Measurements from ENCODE around the gene SSU72.
A peak's percentile ranks its signal among the peaks of the same experiment; 100 is the strongest.
"Not testable (repeated sequence)": the region's sequence is repeated elsewhere in the genome, so short reads cannot be mapped to it uniquely, and the experiment has no call there.

Gene SSU72

DNA sequence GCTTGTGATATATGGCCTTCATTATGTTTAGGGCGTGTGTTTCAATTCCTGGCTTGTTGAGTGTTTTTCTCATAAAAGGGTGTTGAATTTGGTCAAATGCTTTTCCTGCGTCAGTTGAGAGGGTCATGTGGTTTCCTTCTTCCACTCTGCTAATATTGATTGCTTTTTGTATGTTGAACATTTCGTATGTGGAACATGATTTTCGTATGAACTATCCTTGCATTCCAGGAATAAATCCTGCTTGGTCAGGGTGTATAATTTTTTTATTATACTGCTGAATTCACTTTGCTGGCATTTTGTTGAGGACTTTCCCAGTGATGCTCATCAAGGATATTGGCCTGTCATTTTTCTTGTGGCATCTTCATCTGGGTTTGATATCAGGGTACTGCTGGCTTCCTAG is 67.4 kb downstream of the SSU72 start:
- TF ChIP-seq, protein P1, sequence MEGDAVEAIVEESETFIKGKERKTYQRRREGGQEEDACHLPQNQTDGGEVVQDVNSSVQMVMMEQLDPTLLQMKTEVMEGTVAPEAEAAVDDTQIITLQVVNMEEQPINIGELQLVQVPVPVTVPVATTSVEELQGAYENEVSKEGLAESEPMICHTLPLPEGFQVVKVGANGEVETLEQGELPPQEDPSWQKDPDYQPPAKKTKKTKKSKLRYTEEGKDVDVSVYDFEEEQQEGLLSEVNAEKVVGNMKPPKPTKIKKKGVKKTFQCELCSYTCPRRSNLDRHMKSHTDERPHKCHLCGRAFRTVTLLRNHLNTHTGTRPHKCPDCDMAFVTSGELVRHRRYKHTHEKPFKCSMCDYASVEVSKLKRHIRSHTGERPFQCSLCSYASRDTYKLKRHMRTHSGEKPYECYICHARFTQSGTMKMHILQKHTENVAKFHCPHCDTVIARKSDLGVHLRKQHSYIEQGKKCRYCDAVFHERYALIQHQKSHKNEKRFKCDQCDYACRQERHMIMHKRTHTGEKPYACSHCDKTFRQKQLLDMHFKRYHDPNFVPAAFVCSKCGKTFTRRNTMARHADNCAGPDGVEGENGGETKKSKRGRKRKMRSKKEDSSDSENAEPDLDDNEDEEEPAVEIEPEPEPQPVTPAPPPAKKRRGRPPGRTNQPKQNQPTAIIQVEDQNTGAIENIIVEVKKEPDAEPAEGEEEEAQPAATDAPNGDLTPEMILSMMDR (conservative IDR thresholded peaks at IDR 0.05; ENCODE audit: low read depth): no peak
- no peak for DNase-seq (ENCODE audit: low spot score)
- POLR2A ChIA-PET (ENCODE audit: low non-redundant PET): no interaction called here
- CTCF ChIA-PET: no interaction called here
- no peak overlapping the region for H3K27ac ChIP-seq

DNA sequence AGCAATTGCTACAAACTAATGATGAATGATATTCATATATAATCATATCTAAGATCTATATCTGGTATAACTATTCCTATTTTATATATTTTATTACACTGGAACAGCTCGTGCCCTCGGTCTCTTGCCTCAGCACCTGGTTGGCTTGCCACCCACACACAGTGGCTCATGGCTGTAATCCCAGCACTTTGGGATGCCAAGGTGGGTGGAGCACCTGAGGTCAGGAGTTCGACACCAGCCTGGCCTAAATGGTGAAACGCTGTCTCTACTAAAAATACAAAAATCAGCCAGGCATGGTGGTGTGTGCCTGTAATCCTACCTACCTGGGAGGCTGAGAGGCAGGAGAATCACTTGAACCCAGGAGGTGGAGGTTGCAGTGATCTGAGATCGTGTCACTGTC is 68.9 kb downstream of the SSU72 start:
- peak overlapping the region; percentile 88 for H3K27ac ChIP-seq
- CTCF ChIA-PET: interaction anchor here (0.6 to 1.7 kb wide), 9 partner anchors 18 to 513 kb away, joined by 3 to 8 read pairs (median 3); no protein-coding TSS in a partner anchor
- DNase-seq (ENCODE audit: low spot score); POLR2A ChIA-PET (ENCODE audit: low non-redundant PET): not testable (repeated sequence)

DNA sequence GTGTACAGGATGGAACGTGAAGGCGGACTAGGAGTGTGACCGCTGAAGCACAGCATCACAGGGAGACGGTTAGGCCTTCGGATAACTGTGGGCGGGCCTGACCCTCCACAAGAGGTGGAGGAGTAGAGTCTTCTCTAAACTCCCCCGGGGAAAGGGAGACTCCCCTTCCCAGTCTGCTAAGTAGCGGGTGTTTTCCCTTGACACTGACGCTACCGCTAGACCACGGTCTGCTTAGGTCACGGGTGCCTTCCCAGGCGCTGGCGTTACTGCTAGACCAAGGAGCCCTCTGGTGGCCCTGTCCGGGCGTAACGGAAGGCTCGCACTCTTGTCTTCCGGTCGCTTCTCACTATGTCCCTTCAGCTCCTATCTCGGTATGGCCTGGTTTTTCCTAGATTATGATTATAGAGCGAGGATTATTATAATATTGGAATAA is 69.3 kb downstream of the SSU72 start:
- POLR2A ChIA-PET (ENCODE audit: low non-redundant PET); DNase-seq (ENCODE audit: low spot score): not testable (repeated sequence)
- CTCF ChIA-PET: interaction anchor here (0.6 to 1.7 kb wide), 10 partner anchors 18 to 512 kb away, joined by 3 to 8 read pairs (median 3); no protein-coding TSS in a partner anchor
- H3K27ac ChIP-seq: peak overlapping the region; percentile 88
- TF ChIP-seq, protein P1 (conservative IDR thresholded peaks at IDR 0.05; ENCODE audit: low read depth): peak; percentile 25

DNA sequence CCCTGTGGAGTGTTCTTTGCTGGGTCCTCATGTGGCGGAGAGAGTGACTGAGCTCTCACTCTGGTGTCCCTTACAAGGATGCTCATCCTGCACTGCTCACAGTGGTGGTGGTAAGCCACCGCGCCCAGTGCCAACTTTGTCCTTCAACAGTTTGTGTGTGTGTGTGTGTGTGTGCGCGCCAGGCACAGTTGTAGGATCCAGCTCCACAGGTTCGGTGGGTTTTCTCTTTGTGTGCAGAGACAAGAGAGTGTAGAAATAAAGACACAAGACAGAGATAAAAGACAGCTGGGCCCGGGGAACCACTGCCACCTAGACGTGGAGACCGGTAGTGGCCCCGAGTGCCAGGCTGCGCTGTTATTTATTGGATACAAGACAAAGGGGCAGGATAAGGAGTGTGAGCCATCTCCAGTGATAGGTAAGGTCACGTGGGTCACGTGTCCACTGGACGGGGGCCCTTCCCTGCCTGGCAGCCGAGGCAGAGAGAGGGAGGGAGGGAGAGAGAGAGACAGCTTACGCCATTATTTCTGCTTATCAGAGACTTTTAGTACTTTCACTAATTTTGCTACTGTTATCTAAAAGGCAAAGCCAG is 69.8 kb downstream of the SSU72 start:
- peak overlapping the region; percentile 88 for H3K27ac ChIP-seq
- ChIA-PET POLR2A (ENCODE audit: low non-redundant PET) (interaction anchor here (0.5 kb wide), 1 partner anchor 81 kb away, joined by 5 read pairs; no protein-coding TSS in a partner anchor), CTCF (interaction anchor here (0.6 to 1.7 kb wide), 14 partner anchors 12 to 244 kb away, joined by 3 to 6 read pairs (median 3); no protein-coding TSS in a partner anchor)
- DNase-seq (ENCODE audit: low spot score): not testable (repeated sequence)
- TF ChIP-seq, protein P1 (conservative IDR thresholded peaks at IDR 0.05; ENCODE audit: low read depth): peak; percentile 81

DNA sequence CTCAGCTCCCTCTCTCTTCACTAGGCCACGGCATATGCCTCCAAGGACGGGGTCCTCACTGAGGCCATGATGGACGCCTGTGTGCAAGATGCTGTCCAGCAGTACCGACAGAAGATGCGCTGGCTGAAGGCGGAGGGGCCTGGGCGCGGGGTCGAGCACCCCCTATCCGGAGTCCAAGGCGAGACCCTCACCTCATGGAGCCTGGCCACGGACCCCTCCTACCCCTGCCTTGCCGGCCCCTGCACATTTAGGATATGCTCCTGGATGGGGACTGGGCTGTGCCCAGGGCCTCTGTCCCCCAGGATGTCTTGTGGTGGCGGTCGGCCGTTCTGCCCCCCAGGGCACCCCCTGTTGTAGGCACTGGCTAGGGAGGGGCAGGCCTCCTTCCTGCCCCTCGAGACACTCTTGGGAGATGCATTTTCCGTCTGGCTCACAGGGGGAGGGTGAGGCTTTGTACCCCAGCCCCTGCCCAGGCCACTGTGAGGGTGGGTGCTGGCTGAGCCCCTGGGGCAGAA is 79.1 kb downstream of the SSU72 start:
- DNase-seq (ENCODE audit: low spot score); CTCF ChIA-PET; H3K27ac ChIP-seq; POLR2A ChIA-PET (ENCODE audit: low non-redundant PET): not testable (repeated sequence)

DNA sequence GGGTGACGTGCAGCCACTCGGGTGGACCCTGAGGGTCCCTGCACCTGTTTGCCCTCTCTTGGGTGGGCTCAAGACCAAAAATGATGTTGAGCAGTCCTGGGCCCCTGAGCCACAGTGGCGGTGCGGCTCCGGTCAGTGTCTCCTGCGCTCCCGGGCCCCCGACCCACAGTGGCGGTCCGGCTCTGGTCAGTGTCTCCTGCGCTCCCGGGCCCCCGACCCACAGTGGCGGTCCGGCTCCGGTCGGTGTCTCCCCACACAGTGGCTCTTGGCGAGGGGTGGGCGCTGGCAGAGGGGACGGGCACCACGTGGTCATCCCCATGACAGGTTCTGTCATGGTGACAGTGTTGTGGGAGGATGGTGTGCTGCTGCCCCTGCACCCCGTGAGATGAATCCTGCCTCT is 80.4 kb downstream of the SSU72 start:
- H3K27ac ChIP-seq; DNase-seq (ENCODE audit: low spot score); POLR2A ChIA-PET (ENCODE audit: low non-redundant PET); CTCF ChIA-PET: not testable (repeated sequence)
